K562 (cell line): ENCODE results near the gene SGK1.

ENCODE experiments used
- SMC3 ChIP-seq: conservative IDR thresholded peaks from 2 replicates; pipeline ENCODE4 v1.6.1; 2011; ENCODE audit warnings: low read depth, low read length, improper control_type of control experiment; ENCODE audit not compliant: insufficient read depth
- TF ChIP-seq, protein P1 (sequence below), 3 experiments: IDR thresholded peaks in 2 of 3; conservative IDR thresholded peaks in 1 of 3; 2 replicates each; pipeline ENCODE4 v1.5.1; 2011 to 2012; ENCODE audit warnings: low read length in 3 of 3, mild to moderate bottlenecking in 3 of 3, control low read depth in 2 of 3, improper control_type of control experiment in 1 of 3, inconsistent platforms in 1 of 3, low read depth in 1 of 3, mixed read lengths in 1 of 3, moderate library complexity in 1 of 3; ENCODE audit not compliant: insufficient read depth in 2 of 3

DNA sequence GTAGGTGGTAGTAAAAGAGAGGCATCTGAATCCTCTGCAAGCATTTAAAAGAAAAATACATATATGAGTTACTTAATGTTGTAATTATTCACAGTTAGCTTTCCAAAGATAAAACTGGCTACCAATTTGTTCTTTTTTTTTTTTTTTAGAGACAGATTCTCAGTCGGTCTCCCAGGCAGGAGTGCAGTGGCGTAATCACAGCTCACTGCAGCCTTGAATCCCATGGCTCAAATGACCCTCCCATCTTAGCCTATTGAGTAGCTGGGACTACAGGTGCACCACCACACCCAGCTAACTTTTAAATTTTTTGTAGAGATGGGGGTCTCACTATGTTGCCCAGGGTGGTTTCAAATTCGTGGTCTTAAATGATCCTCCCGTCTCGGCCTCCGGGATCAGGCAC is 36.5 kb downstream of the SGK1 start:
- no peak for TF ChIP-seq SMC3
- TF ChIP-seq, protein P1, sequence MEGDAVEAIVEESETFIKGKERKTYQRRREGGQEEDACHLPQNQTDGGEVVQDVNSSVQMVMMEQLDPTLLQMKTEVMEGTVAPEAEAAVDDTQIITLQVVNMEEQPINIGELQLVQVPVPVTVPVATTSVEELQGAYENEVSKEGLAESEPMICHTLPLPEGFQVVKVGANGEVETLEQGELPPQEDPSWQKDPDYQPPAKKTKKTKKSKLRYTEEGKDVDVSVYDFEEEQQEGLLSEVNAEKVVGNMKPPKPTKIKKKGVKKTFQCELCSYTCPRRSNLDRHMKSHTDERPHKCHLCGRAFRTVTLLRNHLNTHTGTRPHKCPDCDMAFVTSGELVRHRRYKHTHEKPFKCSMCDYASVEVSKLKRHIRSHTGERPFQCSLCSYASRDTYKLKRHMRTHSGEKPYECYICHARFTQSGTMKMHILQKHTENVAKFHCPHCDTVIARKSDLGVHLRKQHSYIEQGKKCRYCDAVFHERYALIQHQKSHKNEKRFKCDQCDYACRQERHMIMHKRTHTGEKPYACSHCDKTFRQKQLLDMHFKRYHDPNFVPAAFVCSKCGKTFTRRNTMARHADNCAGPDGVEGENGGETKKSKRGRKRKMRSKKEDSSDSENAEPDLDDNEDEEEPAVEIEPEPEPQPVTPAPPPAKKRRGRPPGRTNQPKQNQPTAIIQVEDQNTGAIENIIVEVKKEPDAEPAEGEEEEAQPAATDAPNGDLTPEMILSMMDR (IDR thresholded peaks at IDR 0.05 in 2 of 3, conservative IDR thresholded peaks at IDR 0.05 in 1 of 3; ENCODE audit: insufficient read depth in 2 of 3, low read depth in 1 of 3, low read length in 3 of 3), result no peak
